Hematopoietic multipotent progenitor cell treated with erythropoietin and hydrocortisone succinate and interleukin-3 and kit ligand, for 17 days (in vitro differentiated cells): ENCODE results near the gene LRP1B.

Experiments used
- DNase-seq: peaks from one replicate; pipeline ENCODE4 v3.0.0-alpha.2; 2015; ENCODE audit warnings: low spot score

LRP1B gene

DNA sequence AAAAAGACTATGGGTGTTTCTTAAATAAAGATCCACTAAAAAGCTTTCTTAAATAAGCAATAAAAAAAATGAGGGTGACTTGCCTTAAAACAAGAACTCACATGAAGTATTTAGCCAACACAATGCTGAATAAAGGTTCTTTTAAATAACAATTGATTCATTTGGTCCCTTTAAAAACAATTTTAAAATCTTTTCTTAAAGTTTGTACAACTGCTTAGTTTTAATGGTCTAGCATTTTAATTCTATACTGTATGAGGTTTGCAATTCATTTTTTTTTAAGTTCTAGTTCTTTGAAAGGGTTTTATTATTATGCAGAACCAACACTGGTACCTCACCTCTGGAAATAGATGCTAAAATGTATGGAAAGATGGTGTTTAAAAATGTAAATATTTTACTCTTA, 1017.5 kb downstream of the LRP1B start:
- DNase-seq: no peak

DNA sequence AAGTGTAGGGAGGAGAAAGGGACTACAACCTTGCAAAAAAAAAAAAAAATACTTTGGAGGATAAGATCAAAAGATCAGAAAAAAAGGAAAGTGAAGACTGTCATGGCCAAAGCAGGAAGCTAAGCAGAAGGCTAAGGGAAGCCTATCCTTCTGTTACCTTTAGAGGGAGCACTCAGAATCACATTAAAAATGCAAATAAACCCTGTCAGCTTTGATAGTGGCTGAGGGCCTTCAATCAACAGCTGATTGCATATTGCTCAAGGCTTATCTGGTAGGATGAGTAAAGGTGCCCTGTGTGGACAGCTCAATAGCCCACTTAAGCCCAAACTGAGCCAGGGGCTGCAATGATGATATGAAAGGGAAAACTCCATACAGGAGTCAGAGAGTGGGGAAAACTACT, 1021.2 kb downstream of the LRP1B start:
- no peak for DNase-seq

DNA sequence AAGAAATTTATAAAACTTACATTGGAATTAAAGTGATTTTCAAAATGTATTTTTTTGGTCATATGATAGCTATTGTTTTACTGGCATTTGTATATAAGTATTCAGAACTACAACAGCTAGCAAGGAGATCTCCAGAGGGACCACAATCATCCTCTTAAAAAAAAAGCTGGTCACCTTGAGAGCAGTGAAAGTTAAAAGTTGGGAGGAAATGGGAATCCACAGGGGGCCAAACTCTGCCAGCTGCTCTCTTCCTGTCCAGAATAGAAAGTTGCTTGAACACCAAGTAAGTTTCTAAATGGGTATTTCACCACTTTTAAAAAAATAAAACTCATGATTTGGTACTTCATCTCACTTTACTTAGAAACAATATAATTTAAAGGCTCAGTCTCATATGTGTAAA, 1025.1 kb downstream of the LRP1B start:
- no peak for DNase-seq

DNA sequence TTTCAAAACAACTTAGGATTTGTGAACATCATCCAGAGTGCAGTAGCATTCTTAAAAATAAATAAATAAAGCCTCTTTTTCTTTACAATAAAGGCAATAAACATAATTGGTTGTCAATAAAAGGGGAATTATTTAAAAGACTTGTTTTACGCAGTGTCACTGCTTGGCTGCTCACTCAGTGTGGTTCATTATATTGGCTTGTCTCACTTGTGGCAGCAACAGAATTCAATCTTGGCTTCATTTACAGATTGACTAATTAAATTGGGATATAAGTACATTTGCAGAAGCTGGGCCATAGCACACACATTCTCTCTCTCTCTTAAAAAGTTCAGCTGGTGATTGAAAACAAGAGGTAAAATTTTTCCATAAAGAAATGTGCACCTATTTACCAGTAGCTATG, 1027.6 kb downstream of the LRP1B start:
- DNase-seq: no peak

DNA sequence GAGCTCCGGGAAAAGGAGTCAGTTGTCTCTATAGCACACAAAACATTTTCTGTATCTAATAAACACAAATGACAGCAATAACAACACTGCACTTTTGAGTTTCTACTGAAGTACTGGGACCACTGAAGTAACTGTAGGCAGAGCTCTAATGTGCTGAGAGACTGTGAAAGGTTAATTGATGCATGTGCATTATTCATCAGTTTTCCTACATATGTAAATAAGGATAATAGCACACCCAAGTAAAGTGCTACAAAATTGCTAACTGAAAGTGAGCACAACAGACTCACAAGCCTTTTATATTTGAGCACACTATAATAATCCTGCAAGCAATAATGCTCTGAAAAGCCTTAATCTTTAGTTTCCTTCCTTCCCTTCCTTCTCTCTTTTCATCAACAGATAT, 1051.6 kb downstream of the LRP1B start:
- no peak for DNase-seq

DNA sequence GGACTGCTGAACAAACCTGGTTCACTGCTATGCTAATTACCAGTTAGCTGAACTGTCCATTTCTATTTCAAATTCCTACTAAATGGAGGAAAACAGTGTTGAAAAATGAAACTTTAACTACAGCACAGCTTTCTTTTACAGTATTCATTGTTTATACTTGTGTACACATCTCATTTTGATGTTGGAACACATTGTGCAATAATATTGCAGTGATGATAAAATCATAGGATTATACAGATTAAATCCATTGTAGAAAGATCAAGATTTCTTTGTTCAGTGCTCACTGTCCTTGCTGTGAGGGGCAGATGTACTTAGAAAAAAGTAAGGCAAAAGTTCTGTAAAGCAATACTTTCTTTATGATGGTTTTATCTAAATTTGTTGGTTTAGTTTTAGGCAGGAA, 1055.1 kb downstream of the LRP1B start:
- DNase-seq: no peak

DNA sequence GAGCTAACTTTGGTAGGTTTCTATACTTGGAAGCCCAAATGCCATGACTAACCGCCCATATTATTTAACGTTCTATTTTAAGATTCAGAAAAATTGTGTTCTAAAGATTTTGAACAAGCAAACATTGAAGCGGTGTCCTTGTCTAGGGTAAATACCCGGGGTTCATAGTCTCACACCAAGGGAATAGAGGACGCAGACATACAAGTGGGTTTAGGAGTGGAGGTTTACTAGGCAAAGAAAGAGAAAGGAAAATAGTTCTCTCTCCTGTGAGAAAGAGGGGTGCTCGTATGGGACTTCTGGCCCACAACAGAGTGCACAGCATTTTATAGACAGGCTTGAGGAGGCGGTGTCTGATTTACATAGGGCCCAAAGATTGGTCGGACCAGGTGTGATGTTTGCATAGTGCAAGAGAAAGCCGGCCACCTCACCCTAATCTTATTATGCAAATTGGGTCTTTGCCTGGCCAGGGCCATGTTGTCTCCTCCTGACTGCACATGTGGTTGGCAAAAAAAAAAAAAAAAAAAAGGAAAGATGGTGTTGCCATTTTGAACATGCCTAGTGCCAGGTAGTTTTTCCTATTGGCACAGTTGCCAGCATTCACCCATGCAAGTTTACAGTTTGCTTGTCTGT, 1062.6 kb downstream of the LRP1B start:
- no peak for DNase-seq

DNA sequence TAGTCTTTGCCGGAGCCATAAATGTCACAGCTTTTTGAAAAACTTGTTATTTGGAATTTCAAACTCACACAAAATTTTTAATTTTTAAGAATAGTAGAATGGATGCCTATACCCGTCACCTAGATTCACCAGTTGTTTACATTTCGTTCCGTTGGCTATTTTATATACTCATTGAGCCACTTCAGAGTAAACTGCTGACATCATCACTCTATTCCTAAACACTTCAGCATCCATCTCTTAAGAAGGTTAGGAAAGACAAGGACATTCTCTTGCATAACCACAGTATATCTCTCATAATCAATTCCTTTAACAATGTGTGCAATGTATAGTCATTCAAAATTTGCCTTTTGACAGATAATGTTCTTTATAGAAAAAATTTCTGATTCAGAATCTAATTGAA, 1065.8 kb downstream of the LRP1B start:
- DNase-seq: no peak

DNA sequence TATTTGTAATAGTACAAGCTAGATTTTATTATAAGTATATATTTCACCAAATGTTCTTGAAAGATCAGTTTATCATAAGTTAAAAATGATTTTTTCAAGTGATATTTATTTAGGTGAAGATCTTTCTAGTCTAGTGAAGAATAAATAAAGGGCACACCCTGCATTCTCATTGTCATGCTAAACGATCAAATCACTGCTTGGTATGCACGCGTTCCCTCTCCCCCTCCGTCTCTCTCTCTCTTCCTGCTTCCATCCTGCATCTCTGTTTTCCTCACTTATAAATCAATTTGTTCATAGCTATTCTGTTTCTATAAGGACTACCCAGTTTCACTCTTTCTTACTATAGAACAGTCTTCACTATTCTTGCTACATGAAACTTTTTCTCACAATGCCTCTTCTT, 1067.4 kb downstream of the LRP1B start:
- DNase-seq: no peak

DNA sequence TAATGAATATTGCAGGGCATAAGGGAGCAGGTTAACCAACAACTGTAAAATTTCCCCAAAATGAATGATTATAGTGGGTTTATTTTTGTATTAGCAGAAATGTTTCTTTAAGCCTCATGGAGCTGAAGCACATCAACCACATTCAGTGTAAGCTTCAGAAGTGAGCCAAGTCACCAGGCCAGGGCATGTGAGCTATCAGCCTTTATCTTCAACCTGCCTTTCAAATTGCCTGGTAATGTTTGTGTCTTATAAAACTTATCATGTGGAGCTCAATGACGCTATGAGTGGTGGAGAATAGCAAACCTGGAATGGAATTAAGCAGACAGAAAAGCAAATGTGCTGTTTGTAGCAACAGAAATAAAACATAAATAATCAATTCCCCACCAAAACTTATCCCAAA, 1068.4 kb downstream of the LRP1B start:
- DNase-seq: no peak

DNA sequence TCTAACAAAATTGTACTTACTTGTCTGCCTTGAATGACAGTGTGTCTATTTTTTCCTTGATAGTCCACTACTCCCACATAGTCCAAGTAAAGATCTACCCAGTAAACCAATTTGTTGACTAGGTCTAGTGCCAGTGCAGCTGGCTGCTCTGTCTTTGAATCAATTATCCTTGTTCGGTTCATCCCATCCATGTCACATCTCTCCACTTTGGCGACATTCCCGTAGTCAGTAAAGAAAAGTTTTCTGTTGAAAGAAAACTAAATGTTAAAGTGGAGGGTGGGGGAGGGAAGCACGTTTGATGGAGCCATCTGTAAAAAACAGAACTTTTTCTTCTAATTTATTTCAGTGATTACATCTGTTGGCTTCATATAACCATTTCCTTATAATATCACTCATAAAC, 1068.8 kb downstream of the LRP1B start:
- DNase-seq: no peak

DNA sequence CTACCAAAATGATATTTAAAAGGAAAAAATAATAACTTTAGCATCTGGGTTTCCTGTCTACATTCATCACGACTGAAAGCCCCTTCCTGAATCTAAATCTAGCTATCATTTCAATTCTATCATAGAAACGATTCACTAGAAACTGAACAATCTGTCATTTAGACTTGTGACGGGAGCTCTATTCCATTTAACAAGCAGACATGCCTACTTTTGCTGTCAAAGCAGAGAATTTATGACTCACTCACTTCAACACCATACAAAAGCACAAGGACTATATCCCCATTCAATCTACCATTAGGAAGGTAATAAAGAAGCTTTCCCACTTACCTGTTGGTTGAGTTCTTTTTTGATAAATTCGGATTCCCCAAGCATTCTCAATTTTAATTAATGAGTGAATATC, 1072.3 kb downstream of the LRP1B start:
- DNase-seq: no peak

DNA sequence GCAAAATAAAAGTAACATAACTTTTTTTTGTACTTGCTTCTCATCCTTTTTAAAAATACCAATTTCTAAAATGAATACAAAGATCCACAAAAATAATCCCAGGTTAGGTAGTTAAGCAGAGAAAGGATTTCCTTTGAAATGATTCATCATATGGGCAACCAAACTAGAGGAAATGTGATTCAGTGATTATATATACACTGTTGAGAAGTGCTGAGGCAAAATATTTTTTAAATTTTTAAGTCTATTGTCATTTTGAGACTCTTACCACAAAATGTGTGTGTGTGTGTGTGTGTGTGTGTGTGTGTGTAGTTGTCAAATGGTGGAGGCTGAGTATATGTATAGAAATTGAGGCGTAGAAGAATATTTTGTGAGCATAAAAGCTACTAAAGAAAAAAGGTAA, 1075.3 kb downstream of the LRP1B start:
- DNase-seq: no peak

DNA sequence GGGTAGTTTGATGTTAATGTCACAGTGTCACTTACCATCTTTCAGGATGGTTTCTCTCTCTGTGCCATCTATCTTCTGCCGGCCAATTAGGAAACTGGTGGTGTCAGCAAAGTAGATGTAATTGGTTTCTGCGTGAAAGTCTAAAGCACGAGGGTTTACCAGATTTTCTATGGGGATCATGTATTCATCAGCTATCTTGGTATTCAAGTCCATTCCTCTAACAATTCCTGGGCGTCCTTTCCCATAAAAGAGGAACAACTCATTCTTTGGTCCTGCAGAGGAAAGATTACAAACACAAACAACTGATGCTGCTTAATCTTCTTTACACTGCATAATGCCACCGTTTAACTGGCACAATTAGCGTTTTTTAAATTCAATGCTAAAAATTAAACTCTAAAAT, 1081.9 kb downstream of the LRP1B start:
- no peak for DNase-seq

DNA sequence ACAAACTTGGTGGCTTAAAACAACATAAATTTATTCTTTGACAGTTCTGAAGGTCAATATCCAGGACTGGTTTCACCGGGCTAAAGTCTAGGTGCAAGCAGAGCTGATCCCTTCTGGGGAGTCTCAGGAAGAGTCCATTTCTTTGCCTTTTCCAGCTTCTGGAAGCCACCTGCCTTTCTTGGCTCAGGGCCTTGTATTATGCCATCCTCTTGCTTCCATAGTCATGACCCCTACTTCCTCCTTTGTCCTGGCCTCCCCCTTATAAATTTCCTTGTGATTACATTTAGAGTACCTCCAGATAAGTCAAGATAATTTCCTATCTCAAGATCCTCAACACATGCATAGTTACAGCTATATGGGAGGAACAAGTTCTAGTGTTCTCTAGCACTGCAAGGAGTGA, 1089.5 kb downstream of the LRP1B start:
- DNase-seq: no peak

DNA sequence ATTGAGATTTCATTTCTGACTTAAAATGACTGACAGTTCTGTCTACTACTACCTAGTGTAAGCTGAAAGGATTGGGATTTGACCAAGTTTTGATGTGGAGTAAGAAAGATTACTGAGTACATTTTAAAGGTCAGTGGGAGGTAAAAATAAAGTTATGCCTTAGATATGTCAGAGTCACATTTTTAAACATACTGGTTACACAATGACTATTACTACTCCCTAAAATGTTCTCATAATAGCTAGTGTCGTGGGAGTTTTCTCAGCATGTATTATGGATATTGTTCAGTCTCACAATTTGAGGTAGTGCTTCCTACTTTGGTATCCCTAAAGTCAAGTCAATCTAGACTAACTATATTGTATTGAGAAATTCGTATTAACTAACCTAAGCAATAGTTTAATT, 1092.5 kb downstream of the LRP1B start:
- no peak for DNase-seq

DNA sequence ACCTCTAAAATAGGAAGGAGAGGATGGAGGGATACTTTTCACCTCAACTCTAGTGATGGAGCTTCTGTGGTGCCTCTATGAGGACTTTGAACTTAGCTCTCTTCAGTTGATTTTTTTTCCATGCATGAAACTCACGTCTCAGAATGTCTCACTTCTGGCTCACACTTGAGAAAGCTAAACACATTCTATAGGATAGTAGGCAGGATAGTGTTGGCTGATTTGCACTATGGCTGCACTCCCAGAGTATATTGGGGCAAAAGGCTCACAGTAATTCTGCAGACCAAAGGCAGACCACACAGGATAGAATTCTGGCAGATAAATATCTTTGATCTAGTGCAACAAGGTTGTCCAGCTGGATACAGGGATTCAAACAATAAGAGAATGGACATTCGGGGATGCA, 1093.5 kb downstream of the LRP1B start:
- DNase-seq: no peak

DNA sequence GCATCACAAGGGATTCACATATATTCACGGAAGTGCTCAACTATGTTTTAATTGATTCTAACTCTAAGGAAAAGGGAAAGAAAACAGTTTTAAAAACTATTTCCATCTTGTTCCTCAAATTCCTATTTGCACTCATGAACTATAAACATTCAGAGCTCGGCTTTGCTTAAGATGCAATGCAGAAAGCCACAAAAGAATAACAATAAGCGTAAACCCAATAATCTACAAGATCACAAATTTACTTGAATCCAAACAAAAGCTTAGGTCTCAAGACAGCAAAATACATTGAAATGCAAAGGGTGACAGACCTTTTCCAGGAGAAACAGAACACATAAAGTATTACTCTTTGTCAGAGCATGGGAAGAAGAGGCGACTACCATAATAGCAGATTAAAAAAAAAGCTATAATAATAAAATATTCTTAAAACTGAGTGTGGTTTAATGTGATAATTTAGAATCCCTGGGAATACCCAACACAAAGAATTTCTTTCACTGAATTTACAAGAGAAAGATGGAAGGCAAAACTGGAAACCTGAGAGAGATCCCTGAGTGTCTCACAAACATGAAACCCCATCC, 1094.9 kb downstream of the LRP1B start:
- DNase-seq: no peak

DNA sequence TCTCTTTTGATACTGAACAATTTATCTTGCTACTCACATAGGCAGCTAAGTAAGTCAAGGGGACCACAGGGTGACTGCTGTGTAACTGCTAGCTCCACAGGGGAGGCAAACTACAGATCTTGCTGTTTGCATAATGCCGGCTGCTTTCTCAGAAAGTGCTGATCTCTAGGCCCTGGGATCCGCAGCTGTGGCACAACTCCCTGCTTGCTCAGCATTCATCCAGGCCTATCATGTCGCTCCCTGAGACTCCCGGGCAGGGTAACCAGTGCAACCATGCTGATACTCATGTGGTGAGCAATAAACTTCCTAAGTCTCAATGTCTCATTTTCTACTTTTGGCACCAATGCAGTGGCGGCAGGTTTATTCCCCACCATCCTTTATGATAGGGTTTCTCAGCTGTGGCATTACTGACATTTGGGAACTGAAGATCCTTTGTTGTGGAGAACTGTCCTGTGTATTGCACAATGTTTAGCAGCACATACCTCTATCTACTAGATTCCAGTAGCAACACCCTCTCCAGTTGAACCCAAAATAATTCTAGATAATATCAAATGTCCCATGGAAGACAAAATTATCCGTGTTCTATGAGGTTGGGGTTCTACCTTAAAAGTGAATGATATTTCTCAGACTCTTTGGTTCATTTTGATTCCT, 1101.3 kb downstream of the LRP1B start:
- DNase-seq: no peak

DNA sequence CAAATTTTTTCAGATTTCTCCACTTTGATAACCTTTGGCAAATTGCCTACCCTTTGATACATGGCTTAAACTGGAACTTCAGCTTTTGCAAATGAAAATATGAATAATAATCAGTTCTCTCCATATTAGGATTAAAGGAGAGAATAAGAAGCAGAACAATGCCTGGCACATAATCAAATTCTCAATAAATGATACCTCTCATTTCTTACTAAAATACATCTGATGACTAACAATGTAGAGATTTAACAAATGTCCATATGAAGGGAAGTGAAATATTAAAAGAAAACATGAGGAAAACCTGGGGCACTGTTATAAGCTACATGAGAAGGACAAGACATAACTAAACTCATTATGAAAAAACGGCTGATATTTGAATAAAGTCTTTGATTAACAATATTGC, 1103.6 kb downstream of the LRP1B start:
- no peak for DNase-seq

DNA sequence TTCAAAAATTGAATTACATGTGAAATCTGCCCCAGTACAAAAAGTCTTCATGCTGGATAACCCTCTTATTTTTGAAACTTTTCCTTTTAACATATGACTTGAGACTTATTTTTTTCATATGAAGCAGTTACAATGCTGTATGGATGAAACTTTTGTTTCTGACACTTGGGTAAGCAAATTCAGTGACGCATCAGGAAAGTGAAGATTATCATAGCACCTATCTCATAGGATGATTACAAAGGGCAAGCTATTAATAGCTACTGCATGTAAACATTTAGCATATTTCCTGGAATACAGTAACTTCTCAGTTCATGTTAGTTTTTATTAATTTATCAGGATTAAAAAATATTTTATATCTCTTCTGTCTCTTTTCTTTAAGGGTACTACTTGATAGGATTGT, 1109.2 kb downstream of the LRP1B start:
- DNase-seq: no peak

DNA sequence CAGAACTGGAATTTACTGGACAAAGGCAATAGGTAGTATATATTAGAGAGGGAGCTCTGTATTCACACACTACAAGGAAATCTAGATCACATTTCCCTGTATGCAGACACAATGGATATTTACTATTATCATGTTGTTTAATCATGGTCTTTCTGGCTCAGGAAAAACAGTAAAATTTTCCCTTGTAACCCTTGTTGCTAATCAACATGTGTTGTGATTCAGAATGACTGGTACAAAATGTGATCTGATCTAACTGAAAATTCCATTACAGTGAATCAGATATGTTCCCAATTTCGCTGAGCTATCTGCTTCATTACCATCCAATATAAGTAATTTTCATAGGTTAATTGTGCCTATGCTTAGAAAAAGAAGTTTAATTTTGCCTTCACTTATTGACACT, 1109.7 kb downstream of the LRP1B start:
- DNase-seq: no peak

DNA sequence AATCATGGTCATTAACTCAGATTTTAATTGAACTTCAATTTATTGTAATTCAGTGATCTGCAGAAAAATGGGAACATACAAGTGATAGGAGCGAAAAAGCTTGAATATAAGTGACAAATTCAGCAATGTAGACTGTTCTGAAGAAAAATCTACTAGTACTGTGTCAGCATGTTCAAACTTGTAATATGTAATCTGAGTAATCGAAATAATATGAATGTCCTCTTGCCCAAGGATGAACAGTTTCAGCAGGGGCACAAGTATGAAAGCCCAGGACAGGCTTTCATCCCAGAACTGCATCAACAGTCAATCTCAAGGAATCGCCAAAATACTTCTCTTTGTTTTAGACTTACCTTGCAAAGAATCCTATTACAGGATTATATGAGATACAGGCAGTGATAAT, 1110.5 kb downstream of the LRP1B start:
- no peak for DNase-seq
